HEK293 (cell line): Measurements from ENCODE around the gene SLC10A6.
"Not testable (repeated sequence)": the region's sequence is repeated elsewhere in the genome, so short reads cannot be mapped to it uniquely, and the experiment has no call there.

Experiments
- CTCF ChIA-PET: fragments of 350-600 bp; formaldehyde crosslinking; extraction: SDS; loops from one replicate; lab custom pipeline; 2021; ENCODE audit warnings: antibody characterized with exemption; lab: Yijun Ruan, JAX
- POLR2A ChIA-PET: fragments of 300-600 bp; formaldehyde crosslinking; extraction: SDS; loops from one replicate; lab custom pipeline; 2020; ENCODE audit warnings: antibody characterized with exemption, inconsistent platforms; lab: Yijun Ruan, JAX
- H3K27ac ChIP-seq: fragments of 200-500 bp; sonication (Bioruptor generic); 2 replicates; pipeline ENCODE4 v1.5.1; 2014; ENCODE audit warnings: low read depth, low read length, control low read depth, inconsistent platforms; ENCODE audit errors: extremely low read depth
- H3K36me3 ChIP-seq, 2 experiments: fragments of 200-500 bp in 1 of 2; sonication (Bioruptor generic) in 1 of 2; 1 replicate in 1 of 2; 2 replicates in 1 of 2; pipeline ENCODE4 v1.5.1; 2014 to 2017; ENCODE audit warnings: inconsistent platforms in 2 of 2, low read length in 2 of 2; ENCODE audit not compliant: control insufficient read depth in 2 of 2, insufficient read depth in 1 of 2
- H3K4me1 ChIP-seq: fragments of 200-500 bp; sonication (Bioruptor generic); 2 replicates; pipeline ENCODE4 v1.5.1; 2014; ENCODE audit warnings: mild to moderate bottlenecking, low read length, inconsistent platforms; ENCODE audit not compliant: control insufficient read depth, insufficient read depth
- H3K4me3 ChIP-seq: 2 replicates; pipeline ENCODE4 v1.5.1; 2011; ENCODE audit warnings: low read depth, mild to moderate bottlenecking, control low read depth, low read length, moderate library complexity
- H3K9me3 ChIP-seq: fragments of 200-500 bp; sonication (Bioruptor generic); 2 replicates; pipeline ENCODE4 v1.5.1; 2014; ENCODE audit warnings: low read depth, low read length, inconsistent platforms; ENCODE audit not compliant: control insufficient read depth, insufficient read depth
- ATF2 ChIP-seq: fragments of 450-650 bp; formaldehyde crosslinking; IDR thresholded peaks from 2 replicates; pipeline ENCODE4 v1.5.1; 2016; ENCODE audit warnings: missing biosample characterization, missing genetic modification characterization, low read depth
- GLI2 ChIP-seq: fragments of 450-650 bp; formaldehyde crosslinking; IDR thresholded peaks from 2 replicates; pipeline ENCODE4; 2017; ENCODE audit warnings: missing biosample characterization, missing genetic modification characterization, low read depth, borderline replicate concordance
- KLF9 ChIP-seq: fragments of 450-650 bp; formaldehyde crosslinking; IDR thresholded peaks from 2 replicates; pipeline ENCODE4 v1.5.1; 2016; ENCODE audit warnings: missing biosample characterization, missing genetic modification characterization, low read depth
- MZF1 ChIP-seq: fragments of 450-650 bp; formaldehyde crosslinking; IDR thresholded peaks from 2 replicates; pipeline ENCODE4 v1.5.1; 2017; ENCODE audit warnings: missing biosample characterization, missing genetic modification characterization, borderline replicate concordance
- PBX3 ChIP-seq: sonication (generic); formaldehyde crosslinking; IDR thresholded peaks from 2 replicates; pipeline ENCODE4 v1.8.1; 2022; ENCODE audit warnings: mild to moderate bottlenecking, moderate library complexity, missing genetic modification reagents
- PRDM6 ChIP-seq: fragments of 450-650 bp; formaldehyde crosslinking; IDR thresholded peaks from 2 replicates; pipeline ENCODE4 v1.5.1; 2017; ENCODE audit warnings: missing biosample characterization, missing genetic modification characterization
- REPIN1 ChIP-seq: fragments of 450-650 bp; formaldehyde crosslinking; IDR thresholded peaks from 2 replicates; pipeline ENCODE4 v1.5.1; 2017; ENCODE audit warnings: missing biosample characterization, missing genetic modification characterization, low read depth
- SCRT2 ChIP-seq: fragments of 450-650 bp; formaldehyde crosslinking; IDR thresholded peaks from 2 replicates; pipeline ENCODE4 v1.5.1; 2016; ENCODE audit warnings: missing biosample characterization, missing genetic modification characterization
- SETDB1 ChIP-seq: IDR thresholded peaks from one replicate; pipeline ENCODE4 v1.6.1; 2017; ENCODE audit warnings: mild to moderate bottlenecking, low read length, moderate library complexity, mixed read lengths; ENCODE audit not compliant: insufficient read length
- SP7 ChIP-seq: fragments of 450-650 bp; formaldehyde crosslinking; IDR thresholded peaks from 2 replicates; pipeline ENCODE4 v1.5.1; 2016; ENCODE audit warnings: missing biosample characterization, missing genetic modification characterization
- YY2 ChIP-seq: fragments of 450-650 bp; formaldehyde crosslinking; IDR thresholded peaks from 2 replicates; pipeline ENCODE4 v1.5.1; 2016; ENCODE audit warnings: missing biosample characterization, missing genetic modification characterization
- ZFP41 ChIP-seq: fragments of 450-650 bp; formaldehyde crosslinking; IDR thresholded peaks from 2 replicates; pipeline ENCODE4 v1.5.1; 2016; ENCODE audit warnings: missing biosample characterization, missing genetic modification characterization, borderline replicate concordance
- ZNF169 ChIP-seq: fragments of 450-650 bp; formaldehyde crosslinking; IDR thresholded peaks from 2 replicates; pipeline ENCODE4 v1.5.1; 2016; ENCODE audit warnings: missing biosample characterization, missing genetic modification characterization
- ZNF239 ChIP-seq: fragments of 450-650 bp; formaldehyde crosslinking; IDR thresholded peaks from 2 replicates; pipeline ENCODE4 v1.5.1; 2016; ENCODE audit warnings: missing biosample characterization, missing genetic modification characterization
- ZNF280C ChIP-seq: fragments of 450-650 bp; formaldehyde crosslinking; IDR thresholded peaks from 2 replicates; pipeline ENCODE4 v1.5.1; 2016; ENCODE audit warnings: missing biosample characterization, missing genetic modification characterization
- ZNF341 ChIP-seq: fragments of 450-650 bp; formaldehyde crosslinking; IDR thresholded peaks from 2 replicates; pipeline ENCODE4; 2016; ENCODE audit warnings: low read depth, missing biosample characterization, missing genetic modification characterization
- ZNF350 ChIP-seq: fragments of 450-650 bp; formaldehyde crosslinking; IDR thresholded peaks from 2 replicates; pipeline ENCODE4 v1.5.0; 2017; ENCODE audit warnings: missing biosample characterization, mild to moderate bottlenecking, missing genetic modification characterization
- ZNF473 ChIP-seq: fragments of 450-650 bp; formaldehyde crosslinking; IDR thresholded peaks from 2 replicates; pipeline ENCODE4 v1.5.1; 2017; ENCODE audit warnings: missing biosample characterization, missing genetic modification characterization
- ZNF501 ChIP-seq: fragments of 450-650 bp; formaldehyde crosslinking; IDR thresholded peaks from 2 replicates; pipeline ENCODE4 v1.5.1; 2016; ENCODE audit warnings: missing biosample characterization, missing genetic modification characterization
- ZNF621 ChIP-seq: fragments of 450-650 bp; formaldehyde crosslinking; IDR thresholded peaks from 2 replicates; pipeline ENCODE4 v1.5.1; 2017; ENCODE audit warnings: missing biosample characterization, missing genetic modification characterization
- ZNF768 ChIP-seq: fragments of 450-650 bp; formaldehyde crosslinking; IDR thresholded peaks from 2 replicates; pipeline ENCODE4 v1.5.1; 2018; ENCODE audit warnings: missing biosample characterization, mild to moderate bottlenecking, missing genetic modification characterization
- ZNF776 ChIP-seq: fragments of 450-650 bp; formaldehyde crosslinking; IDR thresholded peaks from 2 replicates; pipeline ENCODE4 v1.5.0; 2017; ENCODE audit warnings: missing biosample characterization, missing genetic modification characterization, borderline replicate concordance
- ZSCAN4 ChIP-seq: fragments of 450-650 bp; formaldehyde crosslinking; IDR thresholded peaks from 2 replicates; pipeline ENCODE4 v1.5.1; 2017; ENCODE audit warnings: missing biosample characterization, missing genetic modification characterization

The SLC10A6 gene

GRCh38 chr4:86875436-86875835, 26.3 kb upstream of the SLC10A6 start:
- H3K27ac ChIP-seq, H3K4me3 ChIP-seq, CTCF ChIA-PET, POLR2A ChIA-PET, H3K9me3 ChIP-seq, H3K36me3 ChIP-seq, H3K4me1 ChIP-seq: not testable (repeated sequence)

- Histone ChIP-seq H3K27ac (no peak overlapping the region), H3K36me3 (no peaks in the 10 kb centered on the region), H3K9me3 (no peaks in the 10 kb centered on the region), H3K4me3 (no peak overlapping the region)
- ChIA-PET CTCF (no interaction called here), POLR2A (no interaction called here)
- TF ChIP-seq REPIN1 (no peak), ZNF280C (tag by site-specific recombination) (no peak), ZNF768 (tag by site-specific recombination) (no peak), ZSCAN4 (tag by site-specific recombination) (no peak), ATF2 (no peak), ZNF473 (tag by site-specific recombination) (no peak)
- TF ChIP-seq, all 188 proteins: peak for 0
- H3K4me1 ChIP-seq: no peaks in the 10 kb centered on the region
These were observed 23.0 kb upstream of the SLC10A6 start for GRCh38 chr4:86872135-86872534.

GRCh38 chr4:86870442-86871069, 21.4 kb upstream of the SLC10A6 start:
- H3K27ac ChIP-seq: no peak overlapping the region
- no peak overlapping the region for H3K4me3 ChIP-seq
- H3K4me1 ChIP-seq: no peaks in the 10 kb centered on the region
- ChIA-PET CTCF (interaction anchor here (1.1 kb wide), 1 partner anchor 375 kb away, joined by 4 read pairs; no protein-coding TSS in a partner anchor), POLR2A (no interaction called here)
- H3K9me3 ChIP-seq: no peaks in the 10 kb centered on the region
- H3K36me3 ChIP-seq: no peaks in the 10 kb centered on the region
- no peak for TF ChIP-seq ZNF501
- no peak for TF ChIP-seq ZSCAN4 (tag by site-specific recombination)
- TF ChIP-seq ZFP41 (tag by site-specific recombination): no peak
- TF ChIP-seq SCRT2 (tag by site-specific recombination): no peak
- no peak for TF ChIP-seq PRDM6 (tag by site-specific recombination)
- no peak for TF ChIP-seq ZNF239 (tag by site-specific recombination)
- TF ChIP-seq ZNF776: no peak
- no peak for TF ChIP-seq KLF9
- no peak for TF ChIP-seq ZNF169 (tag by site-specific recombination)
- TF ChIP-seq ZNF341: no peak
- TF ChIP-seq MZF1 (tag by site-specific recombination): no peak
- TF ChIP-seq YY2 (tag by site-specific recombination): no peak
- no peak for TF ChIP-seq SETDB1
- no peak for TF ChIP-seq GLI2 (tag by site-specific recombination)
- no peak for TF ChIP-seq SP7 (tag by site-specific recombination)
- TF ChIP-seq ZNF350 (tag by site-specific recombination): no peak
- TF ChIP-seq ZNF621 (tag by site-specific recombination): no peak
- TF ChIP-seq PBX3: no peak
